GM23338 (cell line): ENCODE measurements around the gene ACTR5. TPM values are rescaled to one million over a fixed set of nuclear protein-coding genes. Genes with fewer than 3 reads are reported as not detected.

Experiments
- ATAC-seq: fragments of 200-7000 bp; cut with Tn5 transposase; 3 replicates; pipeline ENCODE4 v1.9.1; 2020
- DNase-seq: peaks from one replicate; pipeline ENCODE4 v3.0.0-alpha.2; 2015; ENCODE audit warnings: low spot score
- H2AFZ ChIP-seq: fragments of 200-600 bp; sonication (generic); 2 replicates; pipeline ENCODE4 v1.8.0; 2016; ENCODE audit warnings: antibody characterized with exemption, mild to moderate bottlenecking, moderate library complexity
- H3F3A ChIP-seq: fragments of 200-600 bp; sonication (generic); replicated peaks from 2 replicates; pipeline ENCODE4 v1.8.0; 2017; ENCODE audit warnings: antibody characterized with exemption, mixed run types, low read depth
- H3K27ac ChIP-seq: fragments of 200-600 bp; sonication (generic); 2 replicates; pipeline ENCODE4 v1.6.1; 2016; ENCODE audit warnings: low read depth
- H3K27me3 ChIP-seq: fragments of 200-600 bp; sonication (generic); 2 replicates; pipeline ENCODE4 v1.8.0; 2016; ENCODE audit warnings: mild to moderate bottlenecking, mixed run types, moderate library complexity; ENCODE audit not compliant: insufficient read depth
- H3K36me3 ChIP-seq: fragments of 200-600 bp; sonication (generic); 2 replicates; pipeline ENCODE4 v1.8.0; 2016; ENCODE audit warnings: mild to moderate bottlenecking; ENCODE audit not compliant: insufficient read depth
- H3K4me1 ChIP-seq: fragments of 200-600 bp; sonication (generic); 2 replicates; pipeline ENCODE4 v1.8.0; 2016; ENCODE audit warnings: mild to moderate bottlenecking, moderate library complexity; ENCODE audit not compliant: insufficient read depth
- H3K4me2 ChIP-seq: fragments of 200-600 bp; sonication (generic); 2 replicates; pipeline ENCODE4 v1.7.1; 2017; ENCODE audit warnings: mixed run types
- H3K4me3 ChIP-seq: fragments of 200-600 bp; sonication (generic); 2 replicates; pipeline ENCODE4 v1.6.1; 2016; ENCODE audit warnings: mixed run types
- H3K79me2 ChIP-seq: fragments of 200-600 bp; sonication (generic); replicated peaks from 2 replicates; pipeline ENCODE4 v1.8.0; 2017; ENCODE audit warnings: mild to moderate bottlenecking; ENCODE audit not compliant: insufficient read depth
- H3K9me2 ChIP-seq: fragments of 200-600 bp; sonication (generic); 2 replicates; pipeline ENCODE4 v1.8.0; 2017; ENCODE audit not compliant: insufficient read depth
- H4K20me1 ChIP-seq: fragments of 200-600 bp; sonication (generic); replicated peaks from 2 replicates; pipeline ENCODE4 v1.8.0; 2017; ENCODE audit warnings: mild to moderate bottlenecking; ENCODE audit not compliant: insufficient read depth
- H3K27ac Mint-ChIP-seq: 2 replicates; pipeline ENCODE4 v1.8.0; 2020; ENCODE audit warnings: inconsistent platforms, mild to moderate bottlenecking, moderate library complexity, mixed read lengths
- H3K27me3 Mint-ChIP-seq: 3 replicates; pipeline ENCODE4 v1.8.0; 2022; ENCODE audit warnings: low read depth, mild to moderate bottlenecking, moderate library complexity, mixed read lengths, inconsistent platforms; ENCODE audit not compliant: insufficient read depth, poor library complexity
- H3K36me3 Mint-ChIP-seq: 3 replicates; pipeline ENCODE4 v1.8.0; 2021; ENCODE audit warnings: low read depth, mild to moderate bottlenecking, inconsistent platforms, moderate library complexity, mixed read lengths
- H3K4me1 Mint-ChIP-seq: 3 replicates; pipeline ENCODE4 v1.8.0; 2020; ENCODE audit warnings: mild to moderate bottlenecking, inconsistent platforms, mixed read lengths
- H3K4me3 Mint-ChIP-seq: 3 replicates; pipeline ENCODE4 v1.8.0; 2021; ENCODE audit warnings: moderate library complexity, mild to moderate bottlenecking, inconsistent platforms, mixed read lengths
- H3K9me3 Mint-ChIP-seq: 3 replicates; pipeline ENCODE4 v1.8.0; 2020; ENCODE audit warnings: moderate library complexity, mild to moderate bottlenecking, inconsistent platforms, mixed read lengths
- CTCF ChIP-seq, 2 experiments: fragments of 200-600 bp in 1 of 2; sonication (generic) in 1 of 2; conservative IDR thresholded peaks; 2 replicates each; pipeline versions ENCODE4 v1.5.1 to v1.6.1; 2016 to 2017; ENCODE audit warnings: antibody characterized with exemption in 2 of 2, low read depth in 2 of 2, mild to moderate bottlenecking in 2 of 2, moderate library complexity in 1 of 2
- ETS1 ChIP-seq: IDR thresholded peaks from 2 replicates; pipeline ENCODE4 v1.6.1; 2016; ENCODE audit warnings: antibody characterized with exemption
- EZH2 ChIP-seq: fragments of 200-600 bp; sonication (generic); IDR thresholded peaks from one replicate; pipeline ENCODE4 v1.8.0; 2017; ENCODE audit warnings: antibody characterized with exemption, mild to moderate bottlenecking, low read depth; ENCODE audit not compliant: unreplicated experiment
- JUNB ChIP-seq: IDR thresholded peaks from one replicate; pipeline ENCODE4 v1.6.1; 2016; ENCODE audit warnings: antibody characterized with exemption; ENCODE audit not compliant: unreplicated experiment
- NANOG ChIP-seq: IDR thresholded peaks from 2 replicates; pipeline ENCODE4 v1.6.1; 2016; ENCODE audit warnings: antibody characterized with exemption, borderline replicate concordance
- STAT1 ChIP-seq: IDR thresholded peaks from one replicate; pipeline ENCODE4 v1.6.1; 2016; ENCODE audit warnings: antibody characterized with exemption; ENCODE audit not compliant: unreplicated experiment
- ZNF114 ChIP-seq: fragments of 250-450 bp; sonication (Bioruptor Pico); IDR thresholded peaks from 2 replicates; pipeline ENCODE4 v1.5.0; 2020; ENCODE audit warnings: mild to moderate bottlenecking, moderate library complexity
- ZNF331 ChIP-seq: fragments of 250-450 bp; sonication (Bioruptor Pico); IDR thresholded peaks from 2 replicates; pipeline ENCODE4 v1.5.0; 2020; ENCODE audit warnings: low read depth, mild to moderate bottlenecking, moderate library complexity
- polyA plus RNA-seq: library from polyadenylated mRNA; unstranded; fragments of >200 nt; fragmentation: Nextera tagmentation; extraction: Ambion mirVana; gene quantifications from 2 replicates; pipeline ENCODE4 v1.2.1, GENCODE V29; 2016
- total RNA-seq: library from RNA; depleted of rRNA; stranded (reverse); fragments of >200 nt; shearing (Covaris generic); gene quantifications from 2 replicates; pipeline ENCODE4 v1.2.3, GENCODE V29; 2014
- TF ChIP-seq, protein P1 (sequence below): IDR thresholded peaks from one replicate; pipeline ENCODE4 v1.6.1; 2018; ENCODE audit warnings: antibody characterized with exemption; ENCODE audit not compliant: unreplicated experiment

ACTR5 gene
- total and polyA plus RNA-seq, 2 experiments from 2014 or later = 8.4 to 21.8 TPM

- peaks cover 4% of the 10 kb centered on the region for H3K27me3 Mint-ChIP-seq
- Histone ChIP-seq H3K79me2 (no peaks in the 10 kb centered on the region), H3K9me2 (no peaks in the 10 kb centered on the region), H3K36me3 (no peaks in the 10 kb centered on the region), H2AFZ (no peak overlapping the region), H3K4me3 (no peak overlapping the region), H3K4me2 (no peak overlapping the region), H3K4me1 (no peaks in the 10 kb centered on the region), H3K27me3 (no peaks in the 10 kb centered on the region), H3K27ac (no peak overlapping the region), H4K20me1 (no peaks in the 10 kb centered on the region), H3F3A (no peaks in the 10 kb centered on the region)
- no peak overlapping the region for H3K4me3 Mint-ChIP-seq
- H3K4me1 Mint-ChIP-seq = no peaks in the 10 kb centered on the region
- no peak for TF ChIP-seq NANOG
- no peak for TF ChIP-seq CTCF (conservative IDR thresholded peaks at IDR 0.05; ENCODE audit: low read depth in 2 of 2)
- TF ChIP-seq ETS1 = no peak
- no peak for TF ChIP-seq ZNF114 (CRISPR knock-in tag)
- no peak for TF ChIP-seq JUNB
- no peak overlapping the region for H3K27ac Mint-ChIP-seq
- H3K9me3 Mint-ChIP-seq = no peaks in the 10 kb centered on the region; the same call in 2 of the 3 replicates
- no peaks in the 10 kb centered on the region for H3K36me3 Mint-ChIP-seq
- DNase-seq (no peak), ATAC-seq (no peak)
Measured at GRCh38 chr20:38791291-38791690, 43.0 kb downstream of the ACTR5 start.

DNA sequence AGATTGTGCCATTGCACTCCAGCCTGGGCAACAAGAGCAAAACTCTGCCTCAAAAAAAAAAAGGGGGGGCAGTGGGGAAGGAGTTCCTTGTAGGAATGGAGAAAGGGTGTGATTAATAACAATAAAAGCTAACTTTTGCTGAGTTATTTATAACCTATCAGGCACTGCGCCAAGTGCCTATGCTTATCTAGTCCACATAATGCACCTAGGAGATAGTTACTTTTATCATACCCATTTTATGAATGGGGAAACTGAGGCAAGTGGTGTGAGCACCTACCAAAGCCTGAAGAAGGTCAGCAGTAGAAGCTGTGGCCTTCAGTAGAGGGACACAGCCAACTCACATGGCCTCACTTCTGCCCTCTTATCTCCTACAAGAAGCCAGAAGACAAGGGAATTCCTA lies 43.7 kb downstream of the ACTR5 start:
- H3K4me2 ChIP-seq = no peak overlapping the region
- DNase-seq (no peak), ATAC-seq (no peak)
- Mint-ChIP-seq H3K4me1 (no peaks in the 10 kb centered on the region), H3K27me3 (peaks cover 4% of the 10 kb centered on the region), H3K4me3 (no peak overlapping the region), H3K9me3 (no peaks in the 10 kb centered on the region; the same call in 2 of the 3 replicates), H3K27ac (no peak overlapping the region), H3K36me3 (no peaks in the 10 kb centered on the region)
- H3K27ac ChIP-seq = no peak overlapping the region
- H3K4me1 ChIP-seq = no peaks in the 10 kb centered on the region
- no peak overlapping the region for H2AFZ ChIP-seq
- no peaks in the 10 kb centered on the region for H3K79me2 ChIP-seq
- H3K36me3 ChIP-seq = no peaks in the 10 kb centered on the region
- no peaks in the 10 kb centered on the region for H3K9me2 ChIP-seq
- H3K27me3 ChIP-seq = no peaks in the 10 kb centered on the region
- H4K20me1 ChIP-seq = no peaks in the 10 kb centered on the region
- H3F3A ChIP-seq = no peaks in the 10 kb centered on the region
- H3K4me3 ChIP-seq = no peak overlapping the region
- TF ChIP-seq ETS1 (no peak), STAT1 (no peak), ZNF331 (CRISPR knock-in tag) (no peak), ZNF114 (CRISPR knock-in tag) (no peak), EZH2 (no peak)
- TF ChIP-seq, protein P1, sequence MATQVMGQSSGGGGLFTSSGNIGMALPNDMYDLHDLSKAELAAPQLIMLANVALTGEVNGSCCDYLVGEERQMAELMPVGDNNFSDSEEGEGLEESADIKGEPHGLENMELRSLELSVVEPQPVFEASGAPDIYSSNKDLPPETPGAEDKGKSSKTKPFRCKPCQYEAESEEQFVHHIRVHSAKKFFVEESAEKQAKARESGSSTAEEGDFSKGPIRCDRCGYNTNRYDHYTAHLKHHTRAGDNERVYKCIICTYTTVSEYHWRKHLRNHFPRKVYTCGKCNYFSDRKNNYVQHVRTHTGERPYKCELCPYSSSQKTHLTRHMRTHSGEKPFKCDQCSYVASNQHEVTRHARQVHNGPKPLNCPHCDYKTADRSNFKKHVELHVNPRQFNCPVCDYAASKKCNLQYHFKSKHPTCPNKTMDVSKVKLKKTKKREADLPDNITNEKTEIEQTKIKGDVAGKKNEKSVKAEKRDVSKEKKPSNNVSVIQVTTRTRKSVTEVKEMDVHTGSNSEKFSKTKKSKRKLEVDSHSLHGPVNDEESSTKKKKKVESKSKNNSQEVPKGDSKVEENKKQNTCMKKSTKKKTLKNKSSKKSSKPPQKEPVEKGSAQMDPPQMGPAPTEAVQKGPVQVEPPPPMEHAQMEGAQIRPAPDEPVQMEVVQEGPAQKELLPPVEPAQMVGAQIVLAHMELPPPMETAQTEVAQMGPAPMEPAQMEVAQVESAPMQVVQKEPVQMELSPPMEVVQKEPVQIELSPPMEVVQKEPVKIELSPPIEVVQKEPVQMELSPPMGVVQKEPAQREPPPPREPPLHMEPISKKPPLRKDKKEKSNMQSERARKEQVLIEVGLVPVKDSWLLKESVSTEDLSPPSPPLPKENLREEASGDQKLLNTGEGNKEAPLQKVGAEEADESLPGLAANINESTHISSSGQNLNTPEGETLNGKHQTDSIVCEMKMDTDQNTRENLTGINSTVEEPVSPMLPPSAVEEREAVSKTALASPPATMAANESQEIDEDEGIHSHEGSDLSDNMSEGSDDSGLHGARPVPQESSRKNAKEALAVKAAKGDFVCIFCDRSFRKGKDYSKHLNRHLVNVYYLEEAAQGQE = no peak
